Nephron (organoid): ENCODE results near the gene NKTR.

ENCODE experiments used
- H3K27ac Mint-ChIP-seq, 3 experiments: 2 replicates each; pipeline ENCODE4 v1.8.0; 2020; ENCODE audit warnings: mixed read lengths in 3 of 3, mild to moderate bottlenecking in 2 of 3, moderate library complexity in 1 of 3
- H3K27me3 Mint-ChIP-seq: 2 replicates; pipeline ENCODE4 v1.8.0; 2021; ENCODE audit warnings: low read depth, mild to moderate bottlenecking, moderate library complexity, mixed read lengths
- H3K36me3 Mint-ChIP-seq: 2 replicates; pipeline ENCODE4 v1.8.0; 2020; ENCODE audit warnings: low read depth, mixed read lengths
- H3K4me1 Mint-ChIP-seq: 2 replicates; pipeline ENCODE4 v1.8.0; 2020; ENCODE audit warnings: mixed read lengths
- H3K4me3 Mint-ChIP-seq, 3 experiments: 2 replicates each; pipeline ENCODE4 v1.8.0; 2020; ENCODE audit warnings: mild to moderate bottlenecking in 3 of 3, mixed read lengths in 3 of 3, moderate library complexity in 2 of 3
- H3K9me3 Mint-ChIP-seq: 2 replicates; pipeline ENCODE4 v1.8.0; 2020; ENCODE audit warnings: mixed read lengths
- TF ChIP-seq, protein P1 (sequence below), 3 experiments: fragments of 200-600 bp; sonication (generic); IDR thresholded peaks; one replicate each; pipeline ENCODE4 v1.5.0; 2021; ENCODE audit warnings: antibody characterized with exemption in 3 of 3; ENCODE audit not compliant: unreplicated experiment in 3 of 3

Gene NKTR

DNA sequence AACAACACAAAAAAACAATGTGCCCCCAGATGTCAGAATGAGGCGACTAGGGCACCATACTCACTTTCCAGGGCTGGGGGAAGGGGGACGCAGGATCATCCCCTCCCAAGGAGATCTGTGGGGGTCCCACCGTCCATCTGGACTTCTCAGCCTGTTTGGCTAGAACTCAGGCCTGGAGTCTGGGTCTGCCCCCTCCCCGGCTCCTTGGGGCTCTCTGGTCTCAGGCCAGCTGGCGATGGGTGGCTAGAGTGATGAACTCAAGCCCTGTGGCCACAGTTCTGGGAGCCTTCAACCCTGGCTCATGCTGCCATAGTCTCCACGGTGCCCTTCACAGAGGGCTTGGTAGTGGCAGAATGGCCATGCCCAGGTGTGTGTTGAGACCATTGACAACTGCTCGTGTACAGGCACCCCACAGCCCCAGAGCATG lies 66.6 kb downstream of the NKTR start:
- H3K4me1 Mint-ChIP-seq: peaks cover 24% of the 10 kb centered on the region
- TF ChIP-seq, protein P1, sequence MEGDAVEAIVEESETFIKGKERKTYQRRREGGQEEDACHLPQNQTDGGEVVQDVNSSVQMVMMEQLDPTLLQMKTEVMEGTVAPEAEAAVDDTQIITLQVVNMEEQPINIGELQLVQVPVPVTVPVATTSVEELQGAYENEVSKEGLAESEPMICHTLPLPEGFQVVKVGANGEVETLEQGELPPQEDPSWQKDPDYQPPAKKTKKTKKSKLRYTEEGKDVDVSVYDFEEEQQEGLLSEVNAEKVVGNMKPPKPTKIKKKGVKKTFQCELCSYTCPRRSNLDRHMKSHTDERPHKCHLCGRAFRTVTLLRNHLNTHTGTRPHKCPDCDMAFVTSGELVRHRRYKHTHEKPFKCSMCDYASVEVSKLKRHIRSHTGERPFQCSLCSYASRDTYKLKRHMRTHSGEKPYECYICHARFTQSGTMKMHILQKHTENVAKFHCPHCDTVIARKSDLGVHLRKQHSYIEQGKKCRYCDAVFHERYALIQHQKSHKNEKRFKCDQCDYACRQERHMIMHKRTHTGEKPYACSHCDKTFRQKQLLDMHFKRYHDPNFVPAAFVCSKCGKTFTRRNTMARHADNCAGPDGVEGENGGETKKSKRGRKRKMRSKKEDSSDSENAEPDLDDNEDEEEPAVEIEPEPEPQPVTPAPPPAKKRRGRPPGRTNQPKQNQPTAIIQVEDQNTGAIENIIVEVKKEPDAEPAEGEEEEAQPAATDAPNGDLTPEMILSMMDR (IDR thresholded peaks at IDR 0.05; ENCODE audit: unreplicated experiment in 3 of 3): no peak
- no peaks in the 10 kb centered on the region for H3K36me3 Mint-ChIP-seq
- no peak overlapping the region for H3K27ac Mint-ChIP-seq
- H3K4me3 Mint-ChIP-seq: no peak overlapping the region
- H3K9me3 Mint-ChIP-seq: no peaks in the 10 kb centered on the region
- H3K27me3 Mint-ChIP-seq: peaks cover 4% of the 10 kb centered on the region

GRCh38 chr3:42667523-42668412 lies 67.3 kb downstream of the NKTR start:
- TF ChIP-seq, protein P1 (IDR thresholded peaks at IDR 0.05; ENCODE audit: unreplicated experiment in 3 of 3): no peak
- Mint-ChIP-seq H3K4me1 (peaks cover 24% of the 10 kb centered on the region), H3K36me3 (no peaks in the 10 kb centered on the region), H3K9me3 (no peaks in the 10 kb centered on the region), H3K27ac (no peak overlapping the region), H3K4me3 (no peak overlapping the region), H3K27me3 (peaks cover 4% of the 10 kb centered on the region)

DNA sequence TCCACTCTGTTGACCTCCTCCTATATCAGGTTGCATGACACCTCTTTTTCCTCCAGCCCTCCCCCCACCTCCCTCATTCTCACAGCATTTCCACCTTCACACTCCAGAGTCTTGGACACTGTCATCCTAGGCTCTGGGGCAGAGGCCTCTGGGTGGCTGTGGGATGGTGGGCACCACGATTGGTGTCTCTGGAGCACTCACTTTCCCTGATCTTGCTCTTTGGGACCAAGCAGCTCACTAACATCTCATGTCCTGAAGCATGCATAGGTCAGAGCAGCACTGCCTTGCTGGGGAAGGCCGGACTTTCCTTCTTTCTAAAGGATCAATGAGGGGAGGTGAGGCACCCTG lies 67.9 kb downstream of the NKTR start:
- no peak overlapping the region for H3K4me3 Mint-ChIP-seq
- H3K27me3 Mint-ChIP-seq: peaks cover 4% of the 10 kb centered on the region
- H3K36me3 Mint-ChIP-seq: no peaks in the 10 kb centered on the region
- H3K9me3 Mint-ChIP-seq: no peaks in the 10 kb centered on the region
- TF ChIP-seq, protein P1 (IDR thresholded peaks at IDR 0.05; ENCODE audit: unreplicated experiment in 3 of 3): no peak
- H3K4me1 Mint-ChIP-seq: peaks cover 24% of the 10 kb centered on the region
- no peak overlapping the region for H3K27ac Mint-ChIP-seq

- Mint-ChIP-seq H3K9me3 (no peaks in the 10 kb centered on the region), H3K36me3 (no peaks in the 10 kb centered on the region), H3K27me3 (peaks cover 4% of the 10 kb centered on the region), H3K4me3 (no peak overlapping the region), H3K27ac (no peak overlapping the region), H3K4me1 (peaks cover 24% of the 10 kb centered on the region)
- TF ChIP-seq, protein P1 (IDR thresholded peaks at IDR 0.05; ENCODE audit: unreplicated experiment in 3 of 3): no peak
Observed at GRCh38 chr3:42668793-42669217, 68.3 kb downstream of the NKTR start.

GRCh38 chr3:42670051-42670576 lies 69.6 kb downstream of the NKTR start:
- peaks cover 24% of the 10 kb centered on the region for H3K4me1 Mint-ChIP-seq
- no peak overlapping the region for H3K4me3 Mint-ChIP-seq
- H3K36me3 Mint-ChIP-seq: no peaks in the 10 kb centered on the region
- peaks cover 4% of the 10 kb centered on the region for H3K27me3 Mint-ChIP-seq
- no peaks in the 10 kb centered on the region for H3K9me3 Mint-ChIP-seq
- TF ChIP-seq, protein P1 (IDR thresholded peaks at IDR 0.05; ENCODE audit: unreplicated experiment in 3 of 3): no peak
- no peak overlapping the region for H3K27ac Mint-ChIP-seq
